Loucy (cell line): ENCODE measurements around the gene SCAPER.

Experiments used
- EZH2phosphoT487 ChIP-seq: fragments of 200-600 bp; IDR thresholded peaks from 2 replicates; pipeline ENCODE4 v1.6.1; 2018; ENCODE audit warnings: antibody characterized with exemption, mild to moderate bottlenecking, moderate library complexity, borderline replicate concordance
- TF ChIP-seq, protein P1 (sequence below): fragments of 200-600 bp; sonication (generic); conservative IDR thresholded peaks from 2 replicates; pipeline ENCODE4 v1.5.1; 2014; ENCODE audit warnings: mild to moderate bottlenecking, antibody characterized with exemption, low read length

DNA sequence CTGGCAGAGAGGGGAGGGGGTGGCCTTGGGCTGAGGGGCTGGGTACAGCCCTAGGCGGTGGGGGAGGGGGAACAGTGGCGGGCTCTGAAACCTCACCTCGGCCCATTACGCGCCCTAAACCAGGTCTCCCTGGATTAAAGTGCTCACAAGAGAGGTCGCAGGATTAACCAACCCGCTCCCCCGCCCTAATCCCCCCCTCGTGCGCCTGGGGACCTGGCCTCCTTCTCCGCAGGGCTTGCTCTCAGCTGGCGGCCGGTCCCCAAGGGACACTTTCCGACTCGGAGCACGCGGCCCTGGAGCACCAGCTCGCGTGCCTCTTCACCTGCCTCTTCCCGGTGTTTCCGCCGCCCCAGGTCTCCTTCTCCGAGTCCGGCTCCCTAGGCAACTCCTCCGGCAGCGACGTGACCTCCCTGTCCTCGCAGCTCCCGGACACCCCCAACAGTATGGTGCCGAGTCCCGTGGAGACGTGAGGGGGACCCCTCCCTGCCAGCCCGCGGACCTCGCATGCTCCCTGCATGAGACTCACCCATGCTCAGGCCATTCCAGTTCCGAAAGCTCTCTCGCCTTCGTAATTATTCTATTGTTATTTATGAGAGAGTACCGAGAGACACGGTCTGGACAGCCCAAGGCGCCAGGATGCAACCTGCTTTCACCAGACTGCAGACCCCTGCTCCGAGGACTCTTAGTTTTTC is 563.6 kb downstream of the SCAPER start:
- TF ChIP-seq, protein P1, sequence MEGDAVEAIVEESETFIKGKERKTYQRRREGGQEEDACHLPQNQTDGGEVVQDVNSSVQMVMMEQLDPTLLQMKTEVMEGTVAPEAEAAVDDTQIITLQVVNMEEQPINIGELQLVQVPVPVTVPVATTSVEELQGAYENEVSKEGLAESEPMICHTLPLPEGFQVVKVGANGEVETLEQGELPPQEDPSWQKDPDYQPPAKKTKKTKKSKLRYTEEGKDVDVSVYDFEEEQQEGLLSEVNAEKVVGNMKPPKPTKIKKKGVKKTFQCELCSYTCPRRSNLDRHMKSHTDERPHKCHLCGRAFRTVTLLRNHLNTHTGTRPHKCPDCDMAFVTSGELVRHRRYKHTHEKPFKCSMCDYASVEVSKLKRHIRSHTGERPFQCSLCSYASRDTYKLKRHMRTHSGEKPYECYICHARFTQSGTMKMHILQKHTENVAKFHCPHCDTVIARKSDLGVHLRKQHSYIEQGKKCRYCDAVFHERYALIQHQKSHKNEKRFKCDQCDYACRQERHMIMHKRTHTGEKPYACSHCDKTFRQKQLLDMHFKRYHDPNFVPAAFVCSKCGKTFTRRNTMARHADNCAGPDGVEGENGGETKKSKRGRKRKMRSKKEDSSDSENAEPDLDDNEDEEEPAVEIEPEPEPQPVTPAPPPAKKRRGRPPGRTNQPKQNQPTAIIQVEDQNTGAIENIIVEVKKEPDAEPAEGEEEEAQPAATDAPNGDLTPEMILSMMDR = no peak
- no peak for TF ChIP-seq EZH2phosphoT487
